Anterior cingulate cortex (tissue), 58 donors: Measurements from ENCODE around the gene SF3B3.
"Not testable (repeated sequence)": the region's sequence is repeated elsewhere in the genome, so short reads cannot be mapped to it uniquely, and the experiment has no call there.

Source experiments
- DNase-seq, 58 donors: peaks; one replicate each; lab custom pipeline; 2025; lab: John Stamatoyannopoulos, UW

Gene SF3B3

DNA sequence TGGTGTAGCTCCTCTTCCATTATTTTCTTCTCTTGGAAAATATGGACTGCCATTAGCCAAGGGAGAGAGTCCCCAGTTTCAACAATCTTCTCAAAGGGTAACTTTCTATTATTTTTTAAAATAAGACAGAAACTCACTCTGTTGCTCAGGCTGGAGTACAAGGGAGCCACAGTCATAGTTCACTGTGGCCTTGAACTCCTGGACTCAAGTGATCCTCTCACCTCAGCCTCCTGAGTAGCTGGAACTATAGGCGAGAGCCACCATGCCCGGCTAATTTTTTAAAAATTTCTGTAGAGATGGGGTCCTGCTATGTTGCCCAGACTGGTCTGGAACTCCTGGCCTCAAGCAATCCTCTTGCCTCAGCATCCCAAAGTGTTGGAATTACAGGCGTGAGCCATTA lies 13.4 kb upstream of the SF3B3 start:
- DNase-seq, result no peak

- DNase-seq, result no peak
Measured at GRCh38 chr16:70511833-70512232, 11.8 kb upstream of the SF3B3 start.

DNA sequence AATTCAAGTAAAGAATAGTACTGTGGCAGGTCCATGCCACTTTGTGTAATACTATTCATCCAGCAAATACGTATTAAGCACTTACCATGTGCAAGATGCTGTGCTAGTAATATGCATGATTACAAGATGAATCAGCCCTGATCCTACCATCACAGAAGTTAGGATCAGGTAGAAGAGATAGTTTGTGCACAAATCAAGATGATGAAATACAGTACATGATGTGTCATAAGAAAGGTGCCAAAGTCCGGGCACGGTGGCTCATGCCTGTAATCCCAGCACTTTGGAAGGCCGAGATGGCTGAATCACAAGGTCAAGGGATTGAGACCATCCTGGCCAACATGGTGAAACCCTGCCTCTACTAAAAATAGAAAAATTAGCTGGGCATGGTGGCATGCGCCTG lies 11.2 kb upstream of the SF3B3 start:
- DNase-seq, result no peak

- no peak for DNase-seq
Measured at GRCh38 chr16:70520612-70521297, 2.9 kb upstream of the SF3B3 start.

DNA sequence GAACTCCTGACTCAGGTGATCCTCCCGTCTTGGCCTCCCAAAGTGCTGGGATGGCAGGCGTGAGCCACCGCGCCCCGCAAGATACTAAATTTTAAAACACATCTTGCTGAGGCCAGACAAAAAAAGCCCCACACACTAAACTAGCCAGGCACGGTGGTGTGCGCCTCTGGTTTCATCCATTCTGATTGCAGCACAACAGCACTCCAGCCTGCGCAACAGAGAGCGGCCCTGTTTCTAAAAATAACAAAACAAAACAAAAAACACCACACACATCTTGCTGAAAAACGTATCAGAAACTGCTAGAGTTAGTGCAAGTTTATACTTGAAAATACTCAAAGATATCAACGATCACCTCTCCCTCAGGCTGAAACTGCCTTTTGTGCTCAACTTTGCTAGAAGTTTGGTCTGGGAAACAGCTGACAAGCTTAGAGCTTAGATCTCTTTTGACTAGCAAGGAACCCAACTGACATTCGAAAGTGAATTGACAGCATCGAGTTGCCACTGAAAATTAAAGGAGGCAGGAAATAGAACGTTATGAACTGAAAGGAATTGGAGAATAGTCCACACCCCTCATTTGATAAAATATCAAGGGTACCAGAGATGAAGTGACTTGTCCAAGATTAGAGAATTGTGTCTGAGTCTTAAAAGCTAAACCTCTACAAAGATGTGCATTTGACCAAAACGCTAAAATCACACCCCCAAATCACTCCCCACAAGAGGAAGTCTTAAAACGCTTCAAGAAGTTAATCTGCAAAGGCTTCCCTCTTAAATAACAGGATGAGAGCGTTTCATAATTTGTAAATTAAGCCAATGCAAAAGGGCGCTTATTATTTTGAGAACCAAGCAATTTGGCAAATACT lies 1.2 kb upstream of the SF3B3 start:
- DNase-seq, result no peak

DNA sequence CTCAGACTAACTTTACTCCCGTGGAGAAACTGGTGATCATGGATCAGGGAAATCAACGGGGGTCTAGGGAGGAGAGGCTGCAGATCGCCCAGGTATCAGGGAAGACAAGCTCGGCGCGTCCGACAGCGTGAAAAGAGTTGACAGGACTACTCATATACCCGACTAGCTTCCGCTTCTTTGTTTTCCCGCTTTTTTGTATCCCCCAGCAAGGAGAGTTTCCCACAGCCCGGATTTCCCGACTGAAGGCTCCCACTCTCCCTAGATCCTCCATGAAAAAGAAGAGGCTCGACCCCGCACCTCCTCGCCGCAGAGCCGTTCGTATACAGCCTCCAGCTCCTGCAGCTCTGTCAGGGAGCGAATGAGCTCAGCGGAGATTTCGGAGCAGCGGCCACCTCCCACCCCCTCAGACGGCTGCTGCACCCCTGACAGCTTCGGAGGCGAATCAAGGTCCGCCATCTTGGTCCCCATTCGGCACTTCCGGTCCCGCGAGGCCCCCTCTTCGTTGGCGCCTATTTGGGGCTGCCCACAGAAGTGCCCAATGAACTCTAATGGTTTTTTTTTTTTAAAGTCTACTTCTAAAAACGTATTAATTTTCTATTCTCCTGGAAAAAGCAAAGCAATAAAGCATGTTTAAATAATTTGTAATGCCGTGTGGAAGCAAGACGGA lies 407 bp upstream of the SF3B3 start, which contains the start of gene COG4:
TSS of gene COG4 (minus strand) at position 479 of the 667 bp plus-strand sequence. CDS start at position 468, 11 bp downstream.
- DNase-seq, result peak in 57 of 58 donors; percentile 25 to 89 (median 77)

GRCh38 chr16:70524399-70524825 lies 796 bp downstream of the SF3B3 start:
- DNase-seq, result peak in 20 of 58 donors; percentile 1 to 40 (median 7)

- DNase-seq, result no peak
Measured at GRCh38 chr16:70526403-70526802, 2.8 kb downstream of the SF3B3 start.

GRCh38 chr16:70527315-70527996 lies 3.8 kb downstream of the SF3B3 start:
- DNase-seq, result no peak

DNA sequence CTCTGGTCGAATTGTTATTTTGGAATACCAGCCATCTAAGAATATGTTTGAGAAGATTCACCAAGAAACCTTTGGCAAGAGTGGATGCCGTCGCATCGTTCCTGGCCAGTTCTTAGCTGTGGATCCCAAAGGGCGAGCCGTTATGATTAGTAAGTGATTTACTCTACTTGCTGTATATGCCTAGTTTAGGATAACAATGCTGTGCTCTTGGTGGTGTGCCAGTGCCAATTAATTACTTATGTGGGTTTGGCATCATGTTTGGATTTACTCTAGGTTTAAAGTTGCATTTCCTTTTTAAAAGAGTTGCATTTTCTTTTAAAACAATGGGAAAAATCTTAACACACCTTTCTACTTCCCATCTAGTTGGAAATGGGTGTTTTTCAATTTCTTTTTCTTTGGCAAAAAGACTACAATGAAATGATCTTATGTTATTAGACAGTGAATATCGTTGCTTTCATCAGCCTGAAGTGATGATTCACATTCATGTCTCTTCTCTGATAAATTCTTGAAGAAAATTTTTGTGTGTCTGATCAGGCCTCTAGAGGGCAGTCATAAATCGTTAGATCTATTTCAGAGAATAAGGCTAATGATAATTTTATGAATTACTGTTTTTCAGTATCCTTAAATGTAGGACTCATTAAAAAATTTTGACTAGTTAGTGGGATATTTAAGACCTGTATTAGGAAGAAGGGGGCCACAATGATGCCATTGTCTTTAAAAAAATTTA lies 5.6 kb downstream of the SF3B3 start:
- DNase-seq, result peak in 1 of 58 donors; percentile 2

DNA sequence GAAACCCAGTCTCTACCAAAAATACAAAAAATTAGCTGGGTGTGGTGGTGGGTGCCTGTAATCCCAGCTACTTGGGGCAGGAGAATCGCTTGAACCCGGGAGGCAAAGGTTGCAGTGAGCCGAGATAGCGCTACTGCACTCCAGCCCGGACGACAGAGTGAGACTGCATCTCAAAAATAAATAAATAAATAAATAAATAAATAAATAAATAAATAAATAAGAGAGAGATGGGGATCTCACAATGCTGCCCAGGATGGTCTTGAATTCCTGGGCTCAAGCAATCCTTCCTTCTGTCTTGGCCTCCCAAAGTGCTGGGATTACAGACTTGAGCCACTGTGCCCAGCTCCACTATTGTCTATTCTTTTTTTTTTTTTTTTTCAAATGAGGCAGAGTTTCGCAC lies 6.3 kb downstream of the SF3B3 start:
- DNase-seq, result not testable (repeated sequence)

DNA sequence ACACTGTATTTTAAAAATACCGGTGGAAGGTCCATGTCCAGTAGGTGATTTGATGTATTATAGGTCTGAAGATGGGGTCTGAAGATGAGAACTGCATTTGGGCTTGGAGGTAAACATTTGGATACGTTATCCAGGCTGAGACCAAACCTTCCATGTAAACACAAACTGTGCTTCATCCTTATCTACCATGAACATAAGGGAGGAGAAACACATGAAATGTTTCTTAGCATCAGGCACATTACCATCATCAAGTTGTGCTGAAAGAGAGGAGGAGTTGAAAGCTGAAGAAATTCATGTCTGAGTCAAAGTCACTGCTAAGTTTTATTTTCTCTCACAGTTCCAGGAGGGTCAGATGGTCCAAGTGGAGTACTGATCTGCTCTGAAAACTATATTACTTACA lies 11.4 kb downstream of the SF3B3 start:
- no peak for DNase-seq

GRCh38 chr16:70540994-70541393 lies 17.4 kb downstream of the SF3B3 start:
- DNase-seq, result no peak

DNA sequence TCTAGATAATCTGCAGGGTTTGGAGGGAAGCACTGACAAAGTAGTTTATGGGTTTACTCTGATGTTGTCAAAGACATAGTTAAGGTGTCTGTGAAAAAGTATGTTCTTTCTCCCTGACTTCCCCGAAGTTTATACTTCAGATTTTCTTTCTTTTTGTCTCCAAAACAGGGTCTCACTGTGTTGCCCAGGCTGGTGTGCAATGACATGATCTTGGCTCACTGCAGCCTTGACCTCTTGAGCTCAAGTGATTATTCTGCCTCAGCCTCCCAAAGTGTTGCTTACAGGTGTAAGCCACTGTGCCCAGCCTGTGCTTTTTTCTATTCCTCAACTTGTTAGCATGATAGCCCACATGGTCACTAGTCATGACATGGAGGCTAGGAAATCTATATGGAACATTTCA lies 20.9 kb downstream of the SF3B3 start:
- DNase-seq, result no peak

DNA sequence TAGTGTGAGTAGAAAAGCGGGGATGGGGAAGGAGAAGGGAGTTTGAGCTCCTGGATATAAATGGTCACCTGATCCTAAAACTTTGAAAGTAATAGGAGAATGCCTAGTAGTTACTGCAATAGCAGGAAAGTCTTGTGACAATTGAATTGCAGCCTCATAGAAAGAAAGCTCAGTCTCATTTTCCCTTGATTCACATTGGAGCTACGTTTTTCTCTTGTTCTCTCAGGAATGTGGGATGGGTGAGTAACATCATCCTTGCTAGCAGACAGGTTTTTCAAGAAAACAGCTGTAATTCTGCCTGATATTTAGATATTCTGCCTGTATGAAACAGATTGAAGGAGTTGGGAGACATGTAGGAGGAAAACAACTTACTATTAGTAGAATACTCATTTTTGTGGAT lies 25.3 kb downstream of the SF3B3 start:
- no peak for DNase-seq

GRCh38 chr16:70550082-70550481 lies 26.5 kb downstream of the SF3B3 start:
- DNase-seq, result no peak

DNA sequence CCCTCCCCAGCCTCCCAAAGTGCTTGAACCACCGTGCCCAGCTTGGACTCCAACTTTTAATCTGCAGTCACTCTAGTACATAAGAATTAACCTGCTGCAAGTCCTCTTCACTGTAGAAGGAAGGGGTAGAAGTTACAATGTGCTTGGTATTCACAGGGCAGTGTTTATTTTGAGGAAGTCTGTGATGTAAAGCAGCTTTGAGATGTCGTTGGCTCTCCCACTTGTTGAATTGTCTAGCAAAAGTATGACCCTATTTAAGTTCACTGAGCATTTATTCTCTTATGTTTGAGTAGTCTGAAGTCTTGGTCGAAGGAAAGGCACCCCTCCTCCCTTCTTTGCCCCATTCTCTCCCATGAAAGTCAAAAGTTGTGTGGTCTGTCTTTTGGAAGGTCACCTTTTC lies 28.2 kb downstream of the SF3B3 start:
- no peak for DNase-seq

DNA sequence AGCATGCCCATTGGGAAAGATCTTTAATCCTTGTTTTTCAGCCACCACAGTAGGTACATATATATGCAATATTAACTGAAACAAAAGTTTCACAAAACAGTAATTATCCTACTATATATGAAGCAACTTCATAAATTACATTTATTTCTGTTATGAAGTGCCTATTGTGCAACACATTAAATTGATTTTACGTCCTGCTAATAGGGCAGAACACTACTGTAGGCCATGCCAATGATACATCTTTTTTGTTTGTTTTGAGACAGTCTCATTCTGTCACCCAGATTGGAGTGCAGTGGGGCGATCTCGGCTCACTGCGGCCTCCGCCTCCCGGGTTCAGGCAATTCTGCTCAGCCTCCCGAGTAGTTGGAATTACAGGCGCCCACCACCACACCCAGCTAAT lies 29.1 kb downstream of the SF3B3 start:
- no peak for DNase-seq

GRCh38 chr16:70553645-70554044 lies 30.0 kb downstream of the SF3B3 start:
- DNase-seq, result no peak

DNA sequence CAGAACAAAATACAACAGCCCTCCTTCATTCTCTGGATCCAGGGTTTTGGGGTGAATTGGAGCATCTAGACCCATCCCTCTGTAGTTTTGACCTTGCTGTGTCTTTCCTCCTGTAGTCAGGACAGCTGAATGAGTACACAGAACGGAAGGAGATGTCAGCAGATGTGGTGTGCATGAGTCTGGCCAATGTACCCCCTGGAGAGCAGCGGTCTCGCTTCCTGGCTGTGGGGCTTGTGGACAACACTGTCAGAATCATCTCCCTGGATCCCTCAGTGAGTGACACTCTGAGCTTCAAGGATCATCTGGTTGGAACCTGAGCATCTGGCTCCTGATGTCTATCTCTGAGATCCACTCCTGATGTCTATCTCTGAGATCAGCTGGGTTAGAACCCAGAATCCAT lies 32.4 kb downstream of the SF3B3 start:
- DNase-seq, result no peak
